Measurements from ENCODE around the gene TMEM86A.

TMEM86A gene

GRCh38 chr11:18700872-18701271 lies 2.3 kb downstream of the TMEM86A start:
- DNase-seq: no peak

DNA sequence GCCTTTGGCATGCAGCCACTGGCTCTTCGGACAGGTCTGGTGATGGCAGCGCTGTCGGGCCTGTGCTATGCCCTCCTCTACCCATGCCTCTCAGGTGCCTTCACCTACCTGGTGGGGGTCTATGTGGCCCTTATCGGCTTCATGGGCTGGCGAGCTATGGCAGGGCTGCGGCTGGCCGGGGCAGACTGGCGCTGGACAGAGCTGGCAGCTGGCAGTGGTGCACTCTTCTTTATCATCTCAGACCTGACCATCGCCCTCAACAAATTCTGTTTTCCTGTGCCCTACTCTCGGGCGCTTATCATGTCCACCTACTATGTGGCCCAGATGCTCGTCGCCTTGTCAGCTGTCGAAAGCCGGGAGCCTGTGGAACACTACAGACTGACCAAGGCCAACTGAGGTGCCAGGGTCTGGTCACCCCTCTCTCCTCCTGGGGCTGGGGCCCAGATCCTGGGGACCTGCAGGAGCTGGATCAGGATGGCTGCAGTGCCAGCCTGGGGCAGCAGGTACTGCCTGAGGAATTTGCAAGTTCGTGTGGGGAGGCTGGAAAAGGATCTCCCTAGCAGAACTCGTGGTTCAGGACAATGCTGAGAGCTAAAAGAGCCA lies 3.1 kb downstream of the TMEM86A start:
- DNase-seq: no peak

DNA sequence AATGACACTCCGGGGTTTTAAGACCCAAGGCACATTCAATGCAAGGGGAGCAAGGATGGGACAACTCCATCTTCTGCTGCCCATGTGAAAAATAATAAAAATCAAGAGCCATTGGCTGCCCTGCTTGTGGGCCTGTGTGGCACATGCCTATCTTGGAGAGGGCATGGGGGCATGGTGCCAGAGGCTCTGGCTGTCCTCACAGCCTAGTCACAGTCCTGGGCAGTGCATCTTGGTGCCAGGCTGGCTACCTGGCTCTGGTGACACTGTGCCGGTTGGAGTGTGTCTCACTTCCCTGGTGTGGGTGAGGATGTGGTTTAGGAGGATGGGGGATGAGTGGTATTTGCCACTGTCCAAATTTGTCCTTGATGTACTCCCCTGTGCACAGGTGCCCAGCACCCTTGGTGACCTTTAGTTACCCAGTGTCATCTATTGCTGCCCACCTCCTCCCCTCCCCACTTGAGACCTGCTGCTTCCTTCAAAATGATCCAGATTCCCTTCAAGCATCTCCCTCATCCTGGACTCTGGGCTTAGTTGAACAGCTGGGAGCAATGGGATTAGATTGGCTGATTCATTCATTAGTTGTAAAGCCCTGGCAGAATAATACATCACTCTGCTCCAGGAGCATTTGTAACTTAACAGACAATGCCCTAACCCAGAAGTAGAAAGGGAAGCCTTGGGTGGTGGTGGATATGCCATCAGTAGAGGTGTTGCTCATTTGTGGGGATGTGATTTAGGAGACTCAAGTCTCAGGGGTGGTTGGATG lies 4.6 kb downstream of the TMEM86A start:
- peak; percentile 90 for DNase-seq

GRCh38 chr11:18704045-18704645 lies 5.6 kb downstream of the TMEM86A start:
- DNase-seq: no peak

- DNase-seq: no peak
These were observed 6.1 kb downstream of the TMEM86A start for GRCh38 chr11:18704698-18705097.

DNA sequence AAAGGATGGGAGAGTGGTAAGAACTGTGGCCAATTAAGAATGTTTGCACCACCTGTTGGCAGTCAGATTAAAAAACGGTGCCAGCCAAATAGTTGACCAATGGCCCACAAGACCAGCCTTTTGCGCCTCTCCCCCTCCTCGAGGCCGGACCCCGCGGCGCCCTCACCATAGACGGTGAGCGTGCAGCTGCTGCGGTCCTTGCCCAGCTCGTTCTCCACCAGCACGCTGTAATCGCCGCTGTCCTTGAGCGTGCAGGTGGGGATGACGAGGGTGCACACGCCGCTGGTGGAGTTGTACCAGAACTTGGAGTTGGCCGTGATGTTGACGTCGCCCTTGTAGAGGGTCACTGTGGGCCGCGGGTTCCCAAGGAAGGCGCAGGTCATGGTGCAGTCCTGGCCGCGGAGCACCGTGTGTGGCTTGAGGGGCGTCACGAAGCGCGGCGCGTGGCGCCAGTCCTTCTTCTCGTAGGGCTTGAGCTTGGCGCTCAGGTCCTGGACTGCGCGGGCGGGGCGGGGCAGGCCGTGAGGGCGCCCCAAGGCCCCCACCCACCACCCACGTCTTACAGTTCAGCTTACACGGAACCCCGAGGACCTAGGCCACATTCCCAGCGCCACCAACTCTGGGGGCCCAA lies 7.2 kb downstream of the TMEM86A start:
- DNase-seq: peak; percentile 14

DNA sequence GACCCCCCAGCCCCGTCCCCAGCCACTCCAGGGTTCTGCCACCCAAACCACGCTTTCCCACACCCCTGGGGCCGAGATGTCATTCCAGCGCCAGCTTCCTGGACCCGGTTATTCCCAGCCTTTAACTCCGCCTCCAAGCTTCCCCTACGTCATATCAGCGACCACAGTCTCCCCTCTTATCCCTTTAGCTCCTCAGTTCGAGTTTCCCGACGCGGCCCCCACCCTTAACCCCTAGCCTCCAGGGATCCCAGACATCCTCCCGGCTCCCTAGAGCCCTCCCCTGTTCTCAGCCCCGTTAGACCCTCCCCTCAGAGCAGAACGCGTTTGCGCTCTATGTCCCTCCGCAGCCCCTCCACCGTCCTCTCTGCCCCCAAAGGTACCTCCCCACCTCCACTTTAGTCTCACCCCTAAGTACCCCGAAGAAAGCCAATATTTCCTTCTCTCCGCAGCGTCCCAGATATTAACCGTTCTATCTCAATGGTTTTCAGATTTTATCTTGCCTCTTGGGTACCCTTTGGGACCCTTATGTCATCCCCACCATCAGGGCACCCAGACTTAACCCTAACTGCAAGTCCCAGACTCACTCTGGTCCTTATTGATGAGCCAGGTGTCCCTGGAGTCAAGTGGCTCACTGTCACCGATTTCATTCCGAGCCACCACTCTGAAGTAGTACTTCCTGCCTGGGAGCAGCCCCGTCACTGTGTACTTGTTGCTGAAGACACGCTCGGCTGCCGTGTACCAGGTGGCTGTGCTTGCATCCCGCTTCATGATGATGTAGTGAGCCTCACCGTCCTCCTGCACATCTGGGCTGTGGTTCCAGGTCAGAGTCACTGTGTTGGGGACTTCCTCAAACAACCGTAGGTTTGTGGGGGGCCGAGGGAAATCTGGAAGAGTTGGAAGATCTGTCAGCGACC lies 8.0 kb downstream of the TMEM86A start:
- DNase-seq: peak; percentile 63

GRCh38 chr11:18707811-18708340 lies 9.3 kb downstream of the TMEM86A start:
- no peak for DNase-seq

GRCh38 chr11:18709414-18709813 lies 10.8 kb downstream of the TMEM86A start:
- no peak for DNase-seq

DNA sequence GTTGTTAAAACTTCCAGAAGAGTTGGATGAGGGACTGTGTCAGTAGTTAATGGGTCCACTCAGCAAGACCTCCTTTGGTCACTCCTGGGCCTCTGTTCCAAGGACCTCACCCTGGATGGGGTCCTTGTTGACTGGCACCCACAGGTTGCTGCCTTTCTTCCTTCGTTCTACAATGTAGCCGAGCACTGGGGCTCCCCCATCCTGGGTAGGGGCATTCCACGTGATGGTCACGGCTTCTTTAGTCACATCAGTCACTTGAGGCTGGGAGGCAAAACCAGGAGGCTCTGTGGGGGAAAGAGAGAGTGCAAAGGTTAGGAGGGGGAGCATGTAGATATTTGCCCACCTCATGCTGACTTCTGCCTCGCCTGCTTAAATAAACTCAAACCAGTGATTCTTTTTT lies 12.0 kb downstream of the TMEM86A start:
- DNase-seq: no peak

DNA sequence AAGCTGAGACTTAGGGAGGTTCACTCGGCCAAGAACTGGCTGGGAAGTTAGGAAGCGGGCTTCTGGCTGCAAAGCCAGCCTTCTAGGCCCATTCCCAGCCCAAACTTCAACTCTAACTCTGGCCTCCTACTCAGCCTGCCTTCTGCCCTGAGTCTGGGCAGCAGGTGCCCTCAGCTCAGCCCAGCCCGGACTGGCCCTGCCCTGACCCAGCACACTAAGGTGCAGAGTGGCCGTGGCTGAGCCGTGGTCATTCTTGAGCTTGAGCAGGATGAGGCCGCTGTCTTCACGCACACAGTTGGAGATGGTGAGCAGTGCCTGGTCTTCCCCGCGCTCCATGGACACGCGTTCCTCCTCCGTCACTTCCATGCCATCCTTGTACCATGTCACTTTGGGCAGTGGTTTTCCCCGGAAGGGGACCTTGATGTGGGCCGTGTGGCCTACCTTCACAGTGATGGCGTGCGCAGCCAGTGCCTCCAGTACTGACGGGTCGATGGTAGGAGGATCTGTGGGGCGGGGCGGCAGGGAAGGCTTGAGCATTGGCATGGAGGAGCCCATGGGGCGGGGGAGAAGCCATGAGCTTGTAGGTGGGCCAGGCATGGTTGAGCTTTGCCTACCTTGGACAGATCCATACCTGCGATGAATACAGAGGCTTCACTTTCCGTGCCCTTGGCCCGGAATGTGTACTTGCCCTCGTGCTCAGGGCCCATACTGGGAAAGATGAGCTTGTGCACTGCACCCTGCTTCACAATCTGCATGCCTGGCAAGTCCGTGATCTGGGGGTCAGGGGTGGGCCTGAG lies 15.3 kb downstream of the TMEM86A start:
- no peak for DNase-seq

DNA sequence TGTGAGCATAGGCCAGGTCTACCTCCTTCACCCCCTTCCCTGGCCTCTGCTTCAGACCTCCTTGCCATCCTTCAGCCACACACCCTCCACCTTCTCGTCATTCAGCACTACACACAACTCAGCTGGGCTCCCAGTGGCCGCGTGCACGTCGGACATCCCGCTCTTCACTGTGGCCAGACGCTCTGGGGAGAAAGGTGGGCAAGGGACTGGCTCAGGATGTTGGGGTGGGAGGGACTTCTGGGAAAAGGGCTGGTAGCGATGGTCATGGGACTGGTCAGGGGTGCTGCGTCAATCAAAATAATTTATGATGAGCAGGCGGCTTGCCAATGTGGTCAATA lies 15.8 kb downstream of the TMEM86A start:
- no peak for DNase-seq

DNA sequence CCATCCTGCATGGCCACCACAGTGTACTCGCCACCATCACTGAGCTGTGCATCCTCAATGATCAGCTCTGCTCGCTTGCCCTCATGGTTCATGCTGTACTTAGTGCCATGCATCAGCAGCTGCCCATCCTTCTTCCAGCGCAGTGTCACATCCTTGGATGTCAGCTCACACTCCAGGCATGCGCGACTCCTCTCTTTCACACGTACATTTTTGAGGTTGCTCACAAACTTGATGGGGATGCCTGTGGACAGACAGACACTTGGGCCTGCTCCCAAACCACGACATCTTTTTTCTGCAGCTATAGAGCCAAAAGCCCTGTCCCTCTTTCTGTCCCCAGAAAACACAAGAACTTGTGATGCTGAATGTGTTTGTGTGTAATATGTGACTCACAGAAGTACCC lies 16.9 kb downstream of the TMEM86A start:
- DNase-seq: no peak

DNA sequence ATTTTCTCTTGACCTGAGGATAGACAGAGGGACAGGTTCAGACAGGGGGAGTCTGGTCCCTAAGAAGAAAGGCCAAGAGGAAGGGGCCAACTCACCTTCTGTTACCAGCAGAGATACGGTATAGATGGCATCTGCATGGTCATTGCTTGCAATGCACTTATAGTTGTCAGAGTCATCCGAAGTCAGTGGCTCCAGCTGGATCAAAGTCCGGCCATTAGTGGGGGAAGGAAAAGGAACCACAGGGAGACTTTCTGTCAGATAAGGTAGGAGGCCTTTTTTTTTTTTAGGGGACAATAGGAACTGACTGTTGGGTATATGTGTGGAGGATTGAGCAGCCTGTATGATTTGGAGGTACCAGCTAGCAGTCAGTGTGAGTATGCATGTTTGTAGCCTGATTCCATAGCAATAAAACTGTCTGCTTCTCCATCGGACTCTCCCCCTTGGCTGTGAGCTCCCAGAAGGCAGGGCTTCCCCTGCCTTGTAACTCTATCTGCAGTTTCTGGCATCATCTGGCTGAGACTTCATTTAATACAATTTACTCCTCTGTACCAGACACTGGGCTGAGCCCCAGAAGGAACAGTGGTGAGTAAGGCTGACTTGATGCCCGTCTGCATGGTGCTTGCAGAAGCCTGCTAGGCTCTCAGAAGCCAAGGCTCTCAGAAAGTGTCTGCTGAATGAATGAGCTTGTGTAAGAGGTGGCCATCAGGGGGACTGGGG lies 21.7 kb downstream of the TMEM86A start:
- DNase-seq: peak; percentile 51

DNA sequence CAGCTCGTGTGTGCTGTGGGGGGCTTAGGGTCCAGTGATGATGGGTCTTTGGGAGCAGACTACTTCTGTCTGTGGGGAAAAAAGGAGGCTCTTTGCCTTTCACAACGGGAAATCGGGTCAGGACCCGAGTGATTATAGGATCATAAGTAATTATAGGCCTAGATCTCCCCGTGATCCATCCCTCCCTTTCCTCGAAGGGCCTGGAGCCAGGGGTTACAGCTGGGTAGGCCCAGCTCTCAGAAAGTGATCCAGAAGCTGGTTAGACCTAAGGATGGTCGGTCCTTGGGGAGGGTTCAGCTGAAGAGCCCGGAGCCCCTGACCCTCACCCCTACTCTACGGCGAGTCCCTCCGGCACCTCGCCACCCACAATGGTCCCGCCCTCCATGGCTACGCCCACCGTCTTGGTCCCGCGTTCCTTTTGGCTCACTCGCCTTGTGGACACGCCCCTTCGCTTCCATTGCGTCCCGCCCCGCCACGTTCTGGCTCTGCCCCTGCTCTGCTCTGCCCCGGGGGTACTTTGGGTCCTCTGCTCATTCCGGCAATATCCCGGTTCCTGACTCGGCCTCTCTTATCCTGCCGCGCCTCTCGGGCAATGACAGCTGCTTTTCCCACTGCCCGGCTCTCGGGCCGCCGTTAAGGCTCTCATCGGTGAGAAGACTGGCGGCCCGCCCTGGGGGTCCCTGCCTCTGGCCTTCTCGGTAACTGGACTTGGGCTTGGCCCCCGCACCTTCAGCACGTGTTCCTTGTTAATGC lies 22.4 kb downstream of the TMEM86A start:
- DNase-seq: peak; percentile 90

GRCh38 chr11:18721561-18722292 lies 23.1 kb downstream of the TMEM86A start:
- DNase-seq: peak; percentile 62

DNA sequence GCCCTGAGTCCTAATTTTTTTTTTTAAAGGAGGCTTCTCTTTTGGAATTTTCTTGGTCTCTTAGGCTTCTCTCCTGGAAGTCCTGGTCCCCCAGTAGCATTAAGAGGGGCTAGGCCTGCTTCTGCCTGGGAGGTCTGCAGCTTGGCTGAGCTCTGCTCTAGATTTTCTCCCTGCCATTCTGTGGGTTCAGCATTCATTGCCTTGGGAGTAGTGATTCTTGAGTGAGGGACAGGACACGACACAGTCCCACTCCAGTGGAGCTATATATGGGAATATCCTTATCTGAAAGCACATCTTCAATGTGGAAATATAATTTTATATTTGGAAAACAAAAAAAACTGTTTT lies 23.7 kb downstream of the TMEM86A start:
- DNase-seq: no peak

GRCh38 chr11:18723991-18724390 lies 25.4 kb downstream of the TMEM86A start:
- peak; percentile 21 for DNase-seq

DNA sequence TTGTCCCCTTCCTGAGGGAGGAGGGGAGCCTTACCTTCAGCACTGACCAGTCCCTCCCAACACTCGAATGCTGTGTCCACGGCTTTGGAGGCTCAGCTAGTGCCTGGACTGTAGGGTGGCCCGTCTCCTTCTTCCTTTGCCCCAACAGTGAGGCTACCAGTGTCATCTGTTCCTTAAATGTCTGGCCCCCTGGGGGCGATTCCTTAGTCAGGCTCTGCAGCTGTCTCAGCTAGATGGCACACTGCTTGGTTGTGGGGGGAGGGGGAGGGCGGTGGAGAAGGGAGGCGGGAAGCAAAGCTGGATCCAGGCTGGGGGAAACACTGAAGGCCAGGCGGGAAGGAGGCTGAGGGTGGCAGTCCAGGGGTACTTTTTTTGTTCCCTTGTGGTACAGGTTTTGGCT lies 27.5 kb downstream of the TMEM86A start, which contains the start of gene IGSF22:
Gene IGSF22, minus strand, starts transcription at position 149 of the 400 bp plus-strand sequence. CDS start 1,952 bp downstream, outside the sequence.
- DNase-seq: peak; percentile 52

Measured in NCI-H82 (cell line).